NB4 (cell line): ENCODE measurements around the gene NDUFB10.

Source experiments
- CTCF ChIP-seq: IDR thresholded peaks from one replicate; pipeline ENCODE4 v1.5.1; 2012; ENCODE audit warnings: low read depth, low read length
- POLR2A ChIP-seq: IDR thresholded peaks from 2 replicates; pipeline ENCODE4 v1.6.1; 2011; ENCODE audit warnings: mild to moderate bottlenecking; ENCODE audit not compliant: insufficient read length; ENCODE audit errors: extremely low read depth

- TF ChIP-seq CTCF (no peak), POLR2A (no peak)
Measured at GRCh38 chr16:1929105-1929504, 30.2 kb upstream of the NDUFB10 start.
